ENCODE measurements around the gene PLEKHA7. TPM values are rescaled to one million over a fixed set of nuclear protein-coding genes. Genes with fewer than 3 reads are reported as not detected.

The PLEKHA7 gene
- total RNA-seq, 6 donors from 2014 or later, result 27.5 to 87.0 (median 48.6) TPM

DNA sequence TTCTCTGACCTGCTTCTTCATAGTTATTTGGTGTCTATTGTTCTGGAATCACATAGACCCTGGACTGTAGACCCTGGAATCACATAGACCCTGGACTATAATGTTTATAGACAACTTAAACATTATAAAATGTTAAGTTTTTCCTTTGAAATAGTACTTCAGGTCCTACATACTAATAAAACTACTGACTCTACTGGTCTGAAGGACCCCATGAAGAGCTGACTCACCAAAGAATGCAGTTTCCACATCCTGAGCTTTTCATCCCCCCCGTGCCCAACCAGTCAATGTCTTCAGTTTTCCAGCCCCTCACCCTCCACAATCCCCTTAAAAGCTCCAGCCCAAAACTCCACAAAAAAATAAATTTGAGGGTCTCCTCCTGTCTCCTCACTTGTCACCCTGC, 6.6 kb upstream of the PLEKHA7 start:
- H3K9me3 ChIP-seq, result no peaks in the 10 kb centered on the region
- no peak for DNase-seq
- H3K27me3 ChIP-seq, result no peaks in the 10 kb centered on the region
- 74 to 95% methylated on average over 1 of the region's 1 CpG for WGBS, 2 donors
- H3K4me3 ChIP-seq, result no peak overlapping the region
- H3K36me3 ChIP-seq, result no peaks in the 10 kb centered on the region
- TF ChIP-seq POLR2A (IDR thresholded peaks at IDR 0.05) (no peak), POLR2AphosphoS5 (IDR thresholded peaks at IDR 0.05) (no peak), EP300 (IDR thresholded peaks at IDR 0.05) (no peak)
- TF ChIP-seq, protein P1, sequence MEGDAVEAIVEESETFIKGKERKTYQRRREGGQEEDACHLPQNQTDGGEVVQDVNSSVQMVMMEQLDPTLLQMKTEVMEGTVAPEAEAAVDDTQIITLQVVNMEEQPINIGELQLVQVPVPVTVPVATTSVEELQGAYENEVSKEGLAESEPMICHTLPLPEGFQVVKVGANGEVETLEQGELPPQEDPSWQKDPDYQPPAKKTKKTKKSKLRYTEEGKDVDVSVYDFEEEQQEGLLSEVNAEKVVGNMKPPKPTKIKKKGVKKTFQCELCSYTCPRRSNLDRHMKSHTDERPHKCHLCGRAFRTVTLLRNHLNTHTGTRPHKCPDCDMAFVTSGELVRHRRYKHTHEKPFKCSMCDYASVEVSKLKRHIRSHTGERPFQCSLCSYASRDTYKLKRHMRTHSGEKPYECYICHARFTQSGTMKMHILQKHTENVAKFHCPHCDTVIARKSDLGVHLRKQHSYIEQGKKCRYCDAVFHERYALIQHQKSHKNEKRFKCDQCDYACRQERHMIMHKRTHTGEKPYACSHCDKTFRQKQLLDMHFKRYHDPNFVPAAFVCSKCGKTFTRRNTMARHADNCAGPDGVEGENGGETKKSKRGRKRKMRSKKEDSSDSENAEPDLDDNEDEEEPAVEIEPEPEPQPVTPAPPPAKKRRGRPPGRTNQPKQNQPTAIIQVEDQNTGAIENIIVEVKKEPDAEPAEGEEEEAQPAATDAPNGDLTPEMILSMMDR (IDR thresholded peaks at IDR 0.05), result no peak
- H3K4me1 ChIP-seq, result no peaks in the 10 kb centered on the region
- ATAC-seq (ENCODE audit: low FRiP score in 2 of 2), result no peak
- H3K27ac ChIP-seq, result no peak overlapping the region

DNA sequence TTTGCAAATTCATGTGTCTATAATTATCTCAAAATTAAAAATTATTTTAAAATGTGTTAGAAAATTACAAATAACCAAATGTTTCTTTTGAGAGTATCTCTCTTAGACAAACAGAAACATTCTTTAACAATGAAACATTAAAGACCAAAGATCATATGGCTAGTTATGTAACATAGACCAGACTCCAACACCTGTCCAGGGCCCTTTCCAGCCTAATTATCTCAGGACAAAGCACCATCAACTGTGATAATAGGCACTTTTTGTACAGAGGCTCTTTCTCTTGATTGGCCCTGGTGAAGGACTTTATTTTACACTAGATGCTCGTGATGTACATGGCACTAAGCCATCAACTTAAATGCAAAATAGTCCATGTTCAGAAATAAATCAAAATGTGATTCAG, 5.0 kb upstream of the PLEKHA7 start:
- Histone ChIP-seq H3K9me3 (no peaks in the 10 kb centered on the region), H3K36me3 (no peaks in the 10 kb centered on the region), H3K4me3 (no peak overlapping the region), H3K27ac (no peak overlapping the region), H3K27me3 (peaks cover 0 to 3% (median 0%) of the 10 kb centered on the region in 4 donors), H3K4me1 (peaks cover 0 to 7% (median 0%) of the 10 kb centered on the region in 4 donors)
- ATAC-seq (ENCODE audit: low FRiP score in 2 of 2) (no peak), DNase-seq (no peak)
- no peak for TF ChIP-seq POLR2AphosphoS5 (IDR thresholded peaks at IDR 0.05)
- TF ChIP-seq, protein P1 (IDR thresholded peaks at IDR 0.05), result no peak
- no peak for TF ChIP-seq EP300 (IDR thresholded peaks at IDR 0.05)
- no peak for TF ChIP-seq POLR2A (IDR thresholded peaks at IDR 0.05)
- 70 to 75% methylated on average over 1 of the region's 1 CpG for WGBS, 2 donors

DNA sequence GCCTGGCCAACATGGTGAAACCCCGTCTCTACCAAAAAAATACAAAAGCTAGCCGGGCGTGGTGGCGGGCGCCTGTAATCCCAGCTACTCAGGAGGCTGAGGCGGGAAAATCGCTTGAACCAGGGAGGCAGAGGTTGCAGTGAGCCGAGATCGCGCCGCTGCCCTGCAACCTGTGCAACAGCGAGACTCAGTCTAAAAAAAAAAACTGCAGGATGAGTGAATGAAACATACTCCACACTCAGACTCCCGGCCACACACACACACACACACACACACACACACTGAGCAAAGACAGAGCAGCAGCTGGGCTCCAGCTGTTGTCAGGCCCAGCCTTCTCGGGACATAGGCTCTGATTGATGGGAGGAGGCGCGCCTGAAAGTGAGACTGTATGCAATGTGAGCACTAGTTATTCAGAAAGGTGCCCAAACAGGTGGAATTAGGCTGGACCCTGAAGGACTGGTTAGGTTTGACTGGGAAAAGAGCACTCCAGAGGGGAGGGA, 1.5 kb upstream of the PLEKHA7 start:
- H3K27me3 ChIP-seq, result peaks cover 2 to 10% (median 6%) of the 10 kb centered on the region in 4 donors
- ATAC-seq (ENCODE audit: low FRiP score in 2 of 2) (no peak), DNase-seq (peak in 1 of 2 donors; percentile 48)
- peaks cover 4 to 21% (median 6%) of the 10 kb centered on the region in 4 donors for H3K4me1 ChIP-seq
- whole genome bisulfite sequencing, 2 donors, result 89 to 90% methylated on average over 15 to 16 of the region's 16 CpGs
- no peak for TF ChIP-seq EP300 (IDR thresholded peaks at IDR 0.05)
- TF ChIP-seq, protein P1 (IDR thresholded peaks at IDR 0.05), result no peak
- no peak for TF ChIP-seq POLR2A (IDR thresholded peaks at IDR 0.05)
- no peak for TF ChIP-seq POLR2AphosphoS5 (IDR thresholded peaks at IDR 0.05)
- no peaks in the 10 kb centered on the region for H3K9me3 ChIP-seq
- H3K36me3 ChIP-seq, result no peaks in the 10 kb centered on the region
- no peak overlapping the region for H3K4me3 ChIP-seq
- H3K27ac ChIP-seq, result no peak overlapping the region

DNA sequence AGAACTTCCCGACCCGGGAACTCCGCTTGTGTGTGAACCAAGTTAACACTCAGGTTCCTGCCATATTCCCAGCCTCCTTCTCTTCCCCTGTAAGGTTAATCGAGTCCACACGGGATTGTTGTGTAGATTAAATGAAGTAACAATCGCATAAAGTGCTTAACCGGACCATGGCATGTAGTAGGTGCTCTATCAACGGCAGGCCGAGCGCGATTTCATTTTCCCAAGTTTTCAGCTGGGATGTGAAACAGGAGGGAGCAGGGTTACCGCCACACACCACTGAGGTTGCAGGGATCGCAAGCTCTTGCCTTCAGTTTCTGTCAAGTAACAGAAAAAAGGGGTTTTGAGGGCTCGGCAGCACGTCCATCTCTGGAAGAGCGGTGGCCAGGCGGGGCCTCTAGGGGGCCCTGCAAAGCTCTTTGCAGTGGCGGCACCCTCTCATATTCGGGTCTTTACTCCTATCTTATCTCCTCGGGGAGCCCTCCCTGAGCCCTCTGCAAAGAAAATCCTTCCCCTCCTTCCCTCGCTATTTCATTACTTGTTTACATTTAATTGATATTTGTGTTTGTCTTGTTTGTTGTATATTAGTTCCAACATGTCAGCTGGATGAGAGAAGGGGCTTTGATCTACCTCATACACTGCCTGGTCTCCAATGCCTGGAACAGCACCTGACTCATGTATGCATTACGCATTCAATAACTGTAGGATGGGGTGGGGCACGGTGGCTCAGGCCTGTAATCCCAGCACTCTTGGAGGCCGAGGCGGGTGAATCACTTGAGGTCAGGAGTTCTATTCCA, 816 bp upstream of the PLEKHA7 start:
- TF ChIP-seq EP300 (IDR thresholded peaks at IDR 0.05), result no peak
- TF ChIP-seq, protein P1 (IDR thresholded peaks at IDR 0.05), result peak in 3 of 6 experiments; percentile 11 to 38 (median 33)
- no peak for TF ChIP-seq POLR2A (IDR thresholded peaks at IDR 0.05)
- no peak for ATAC-seq (ENCODE audit: low FRiP score in 2 of 2)
- H3K36me3 ChIP-seq, result no peaks in the 10 kb centered on the region

More for the DNA sequence above, 816 bp upstream of the PLEKHA7 start:
- peaks cover 2 to 10% (median 6%) of the 10 kb centered on the region in 4 donors for H3K27me3 ChIP-seq
- H3K4me3 ChIP-seq, result peak overlapping the region; percentile 5 to 84 (median 66)
- peaks cover 4 to 21% (median 6%) of the 10 kb centered on the region in 4 donors for H3K4me1 ChIP-seq
- H3K9me3 ChIP-seq, result no peaks in the 10 kb centered on the region
- no peak for DNase-seq
- H3K27ac ChIP-seq, result peak overlapping the region in 3 of 4 donors; percentile 44 to 69 (median 63)
- 19 to 26% methylated on average over 16 to 25 of the region's 25 CpGs for WGBS, 2 donors

Measured in upper lobe of left lung (tissue), 6 donors.